SK-N-SH treated with all-trans-retinoic acid at 6 μM for 48 hours (cell line): ENCODE data around the gene SLC8A2.

Experiments used
- ATAC-seq: fragments of 200-7000 bp; cut with Tn5 transposase; 3 replicates; pipeline ENCODE4 v1.9.1; 2020; ENCODE audit warnings: mild to moderate bottlenecking, moderate library complexity
- CREB5 ChIP-seq: fragments of 250-450 bp; sonication (Bioruptor Pico); IDR thresholded peaks from 2 replicates; pipeline ENCODE4 v1.5.1; 2020; ENCODE audit warnings: low read depth, mild to moderate bottlenecking, moderate library complexity
- CSDC2 ChIP-seq: fragments of 250-450 bp; sonication (Bioruptor Pico); IDR thresholded peaks from 2 replicates; pipeline ENCODE4 v1.5.0; 2020; ENCODE audit warnings: mild to moderate bottlenecking, moderate library complexity
- GLIS3 ChIP-seq: fragments of 250-450 bp; sonication (Bioruptor Pico); IDR thresholded peaks from 2 replicates; pipeline ENCODE4 v1.5.0; 2020; ENCODE audit warnings: mild to moderate bottlenecking, moderate library complexity
- ISL1 ChIP-seq: fragments of 250-450 bp; sonication (Bioruptor Pico); IDR thresholded peaks from 2 replicates; pipeline ENCODE4 v2.1.2; 2022; ENCODE audit warnings: mild to moderate bottlenecking, moderate library complexity
- OSR1 ChIP-seq: fragments of 250-450 bp; sonication (Bioruptor Pico); IDR thresholded peaks from 2 replicates; pipeline ENCODE4 v1.8.0; 2022; ENCODE audit warnings: moderate library complexity, mild to moderate bottlenecking, inconsistent platforms
- PATZ1 ChIP-seq: fragments of 250-450 bp; sonication (Bioruptor Pico); IDR thresholded peaks from 2 replicates; pipeline ENCODE4 v1.8.0; 2020; ENCODE audit warnings: mild to moderate bottlenecking, moderate library complexity, borderline replicate concordance
- POU6F1 ChIP-seq: fragments of 250-450 bp; sonication (Bioruptor Pico); IDR thresholded peaks from 2 replicates; pipeline ENCODE4 v1.8.0; 2021; ENCODE audit warnings: low read depth, mild to moderate bottlenecking, moderate library complexity, borderline replicate concordance
- PPARA ChIP-seq: fragments of 250-450 bp; sonication (Bioruptor Pico); IDR thresholded peaks from 2 replicates; pipeline ENCODE4 v1.5.0; 2020; ENCODE audit warnings: mild to moderate bottlenecking, borderline replicate concordance
- RARB ChIP-seq: fragments of 250-450 bp; sonication (Bioruptor Pico); IDR thresholded peaks from 2 replicates; pipeline ENCODE4 v1.8.0; 2021; ENCODE audit warnings: mild to moderate bottlenecking, moderate library complexity
- SNAI2 ChIP-seq: fragments of 250-450 bp; sonication (Bioruptor Pico); IDR thresholded peaks from 2 replicates; pipeline ENCODE4 v1.5.0; 2020; ENCODE audit warnings: mild to moderate bottlenecking, moderate library complexity
- TCF4 ChIP-seq: fragments of 250-450 bp; sonication (Bioruptor Pico); IDR thresholded peaks from 2 replicates; pipeline ENCODE4 v1.8.0; 2021; ENCODE audit warnings: mild to moderate bottlenecking, moderate library complexity, borderline replicate concordance
- TOX ChIP-seq: fragments of 250-450 bp; sonication (Bioruptor Pico); IDR thresholded peaks from 2 replicates; pipeline ENCODE4 v1.8.0; 2021; ENCODE audit warnings: mild to moderate bottlenecking, moderate library complexity, borderline replicate concordance
- ZFP3 ChIP-seq: fragments of 250-450 bp; sonication (Bioruptor Pico); IDR thresholded peaks from 2 replicates; pipeline ENCODE4 v1.5.0; 2020; ENCODE audit warnings: mild to moderate bottlenecking, moderate library complexity
- ZFP30 ChIP-seq: fragments of 450-650 bp; formaldehyde crosslinking; IDR thresholded peaks from 2 replicates; pipeline ENCODE4 v1.5.0; 2022; ENCODE audit warnings: mild to moderate bottlenecking, moderate library complexity
- ZNF565 ChIP-seq: fragments of 450-650 bp; formaldehyde crosslinking; conservative IDR thresholded peaks from 2 replicates; pipeline ENCODE4 v1.5.0; 2020; ENCODE audit warnings: low read depth, mild to moderate bottlenecking, moderate library complexity
- ZNF70 ChIP-seq: fragments of 450-650 bp; formaldehyde crosslinking; IDR thresholded peaks from 2 replicates; pipeline ENCODE4 v1.5.0; 2020; ENCODE audit warnings: mild to moderate bottlenecking, moderate library complexity
- ZNF8 ChIP-seq: fragments of 450-650 bp; formaldehyde crosslinking; IDR thresholded peaks from 2 replicates; pipeline ENCODE4 v1.5.0; 2020; ENCODE audit warnings: mild to moderate bottlenecking, moderate library complexity
- TF ChIP-seq, protein P1 (sequence below): fragments of 250-450 bp; sonication (Bioruptor Pico); IDR thresholded peaks from 2 replicates; pipeline ENCODE4 v1.5.0; 2020; ENCODE audit warnings: mild to moderate bottlenecking, moderate library complexity

The SLC8A2 gene, protein sequence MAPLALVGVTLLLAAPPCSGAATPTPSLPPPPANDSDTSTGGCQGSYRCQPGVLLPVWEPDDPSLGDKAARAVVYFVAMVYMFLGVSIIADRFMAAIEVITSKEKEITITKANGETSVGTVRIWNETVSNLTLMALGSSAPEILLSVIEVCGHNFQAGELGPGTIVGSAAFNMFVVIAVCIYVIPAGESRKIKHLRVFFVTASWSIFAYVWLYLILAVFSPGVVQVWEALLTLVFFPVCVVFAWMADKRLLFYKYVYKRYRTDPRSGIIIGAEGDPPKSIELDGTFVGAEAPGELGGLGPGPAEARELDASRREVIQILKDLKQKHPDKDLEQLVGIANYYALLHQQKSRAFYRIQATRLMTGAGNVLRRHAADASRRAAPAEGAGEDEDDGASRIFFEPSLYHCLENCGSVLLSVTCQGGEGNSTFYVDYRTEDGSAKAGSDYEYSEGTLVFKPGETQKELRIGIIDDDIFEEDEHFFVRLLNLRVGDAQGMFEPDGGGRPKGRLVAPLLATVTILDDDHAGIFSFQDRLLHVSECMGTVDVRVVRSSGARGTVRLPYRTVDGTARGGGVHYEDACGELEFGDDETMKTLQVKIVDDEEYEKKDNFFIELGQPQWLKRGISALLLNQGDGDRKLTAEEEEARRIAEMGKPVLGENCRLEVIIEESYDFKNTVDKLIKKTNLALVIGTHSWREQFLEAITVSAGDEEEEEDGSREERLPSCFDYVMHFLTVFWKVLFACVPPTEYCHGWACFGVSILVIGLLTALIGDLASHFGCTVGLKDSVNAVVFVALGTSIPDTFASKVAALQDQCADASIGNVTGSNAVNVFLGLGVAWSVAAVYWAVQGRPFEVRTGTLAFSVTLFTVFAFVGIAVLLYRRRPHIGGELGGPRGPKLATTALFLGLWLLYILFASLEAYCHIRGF

DNA sequence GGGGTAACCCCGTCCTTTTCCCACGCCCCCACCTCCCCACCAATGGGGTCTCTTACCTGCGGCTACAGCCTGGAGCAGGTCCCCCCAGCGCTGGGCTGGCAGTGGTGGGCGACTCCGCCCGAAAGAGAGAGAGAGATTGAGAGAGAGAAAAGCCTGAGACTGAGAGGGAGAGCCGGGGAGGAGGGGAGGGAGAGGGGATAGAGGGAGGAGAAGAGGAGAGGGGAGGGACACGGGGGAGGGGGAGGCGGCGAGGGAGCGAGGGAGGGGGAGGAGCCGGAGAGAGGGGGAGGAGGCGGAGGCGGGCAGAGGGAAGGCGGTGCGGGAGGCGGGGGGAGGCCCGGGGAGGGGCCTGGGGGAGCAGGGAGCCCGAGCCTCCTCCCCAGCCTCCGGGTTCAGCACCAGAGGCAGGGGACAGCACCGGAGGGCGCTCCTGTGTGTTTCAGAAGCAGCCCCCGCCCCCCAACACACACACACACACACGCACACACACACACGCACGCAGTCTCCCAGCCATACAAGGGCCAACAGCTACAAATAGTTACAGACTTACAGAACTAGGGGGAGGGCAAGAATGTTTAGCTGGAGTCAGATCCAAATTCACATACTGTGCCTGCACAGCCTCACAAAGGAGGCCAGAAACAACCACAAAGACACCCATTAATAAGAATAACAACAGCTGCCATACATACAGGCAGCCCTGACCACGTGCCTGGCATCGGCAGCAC, at the start of gene SLC8A2:
SLC8A2 (minus strand) TSS at position 161 of the 725 bp plus-strand sequence. CDS start 5,490 bp downstream, outside the sequence.
- TF ChIP-seq ZFP3 (CRISPR knock-in tag) = 0 out of 2 replicates have a peak, but pooled peaks have one; percentile 53
- TF ChIP-seq ZNF8 (CRISPR knock-in tag) = no peak
- no peak for TF ChIP-seq PPARA (CRISPR knock-in tag)
- peak; percentile 89 for TF ChIP-seq PATZ1
- TF ChIP-seq CSDC2 (CRISPR knock-in tag) = peak; percentile 75; the same call in 1 of the 2 replicates
- TF ChIP-seq TCF4 (CRISPR knock-in tag) = no peak
- TF ChIP-seq SNAI2 (CRISPR knock-in tag) = peak; percentile 64; the same call in 1 of the 2 replicates
- TF ChIP-seq CREB5 = 0 out of 2 replicates have a peak, but pooled peaks have one; percentile 30
- TF ChIP-seq, protein P1, sequence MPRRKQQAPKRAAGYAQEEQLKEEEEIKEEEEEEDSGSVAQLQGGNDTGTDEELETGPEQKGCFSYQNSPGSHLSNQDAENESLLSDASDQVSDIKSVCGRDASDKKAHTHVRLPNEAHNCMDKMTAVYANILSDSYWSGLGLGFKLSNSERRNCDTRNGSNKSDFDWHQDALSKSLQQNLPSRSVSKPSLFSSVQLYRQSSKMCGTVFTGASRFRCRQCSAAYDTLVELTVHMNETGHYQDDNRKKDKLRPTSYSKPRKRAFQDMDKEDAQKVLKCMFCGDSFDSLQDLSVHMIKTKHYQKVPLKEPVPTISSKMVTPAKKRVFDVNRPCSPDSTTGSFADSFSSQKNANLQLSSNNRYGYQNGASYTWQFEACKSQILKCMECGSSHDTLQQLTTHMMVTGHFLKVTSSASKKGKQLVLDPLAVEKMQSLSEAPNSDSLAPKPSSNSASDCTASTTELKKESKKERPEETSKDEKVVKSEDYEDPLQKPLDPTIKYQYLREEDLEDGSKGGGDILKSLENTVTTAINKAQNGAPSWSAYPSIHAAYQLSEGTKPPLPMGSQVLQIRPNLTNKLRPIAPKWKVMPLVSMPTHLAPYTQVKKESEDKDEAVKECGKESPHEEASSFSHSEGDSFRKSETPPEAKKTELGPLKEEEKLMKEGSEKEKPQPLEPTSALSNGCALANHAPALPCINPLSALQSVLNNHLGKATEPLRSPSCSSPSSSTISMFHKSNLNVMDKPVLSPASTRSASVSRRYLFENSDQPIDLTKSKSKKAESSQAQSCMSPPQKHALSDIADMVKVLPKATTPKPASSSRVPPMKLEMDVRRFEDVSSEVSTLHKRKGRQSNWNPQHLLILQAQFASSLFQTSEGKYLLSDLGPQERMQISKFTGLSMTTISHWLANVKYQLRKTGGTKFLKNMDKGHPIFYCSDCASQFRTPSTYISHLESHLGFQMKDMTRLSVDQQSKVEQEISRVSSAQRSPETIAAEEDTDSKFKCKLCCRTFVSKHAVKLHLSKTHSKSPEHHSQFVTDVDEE (CRISPR knock-in tag) = peak; percentile 49; the same call in 1 of the 2 replicates
- no peak for TF ChIP-seq TOX
- no peak for TF ChIP-seq GLIS3 (CRISPR knock-in tag)
- peak; percentile 70 for ATAC-seq

- ATAC-seq = no peak
These were observed 49.1 kb upstream of the SLC8A2 start for GRCh38 chr19:47520839-47521238.

More at GRCh38 chr19:47520839-47521238, 49.1 kb upstream of the SLC8A2 start:
- TF ChIP-seq POU6F1 (no peak), RARB (CRISPR knock-in tag) (no peak), ZFP30 (no peak), ZNF70 (CRISPR knock-in tag) (no peak), PPARA (CRISPR knock-in tag) (no peak), TCF4 (CRISPR knock-in tag) (no peak), CREB5 (no peak), CSDC2 (CRISPR knock-in tag) (no peak), SNAI2 (CRISPR knock-in tag) (no peak), TOX (no peak), ZNF565 (CRISPR knock-in tag) (no peak), ISL1 (CRISPR knock-in tag) (no peak), OSR1 (no peak)
- TF ChIP-seq, protein P1 (CRISPR knock-in tag) = no peak
